Ishikawa (cell line): Measurements from ENCODE around the gene MAGI1.

Source experiments
- CREB1 ChIP-seq: IDR thresholded peaks from 2 replicates; pipeline ENCODE4 v1.6.1; 2012; ENCODE audit warnings: low read depth
- EGR1 ChIP-seq: IDR thresholded peaks from 2 replicates; pipeline ENCODE4 v1.6.1; 2012
- EP300 ChIP-seq: IDR thresholded peaks from 2 replicates; pipeline ENCODE4 v1.6.1; 2012; ENCODE audit warnings: borderline replicate concordance
- FOXM1 ChIP-seq: IDR thresholded peaks from 2 replicates; pipeline ENCODE4 v1.6.1; 2012; ENCODE audit warnings: low read depth, borderline replicate concordance
- NFIC ChIP-seq: IDR thresholded peaks from 2 replicates; pipeline ENCODE4 v1.6.1; 2012
- RAD21 ChIP-seq: IDR thresholded peaks from 2 replicates; pipeline ENCODE4 v1.6.1; 2012; ENCODE audit warnings: low read depth
- TAF1 ChIP-seq: IDR thresholded peaks from 2 replicates; pipeline ENCODE4 v1.6.1; 2012; ENCODE audit warnings: low read depth, mild to moderate bottlenecking
- TEAD4 ChIP-seq: IDR thresholded peaks from 2 replicates; pipeline ENCODE4 v1.6.1; 2012
- YY1 ChIP-seq: IDR thresholded peaks from 2 replicates; pipeline ENCODE4 v1.6.1; 2012; ENCODE audit warnings: low read depth
- ZBTB7A ChIP-seq: IDR thresholded peaks from 2 replicates; pipeline ENCODE4 v1.6.1; 2012; ENCODE audit warnings: low read depth
- TF ChIP-seq, protein P1 (sequence below): IDR thresholded peaks from 2 replicates; pipeline ENCODE4 v1.6.1; 2012; ENCODE audit warnings: low read depth, mild to moderate bottlenecking
- TF ChIP-seq, protein P2 (sequence below): IDR thresholded peaks from 2 replicates; pipeline ENCODE4 v1.6.1; 2012

DNA sequence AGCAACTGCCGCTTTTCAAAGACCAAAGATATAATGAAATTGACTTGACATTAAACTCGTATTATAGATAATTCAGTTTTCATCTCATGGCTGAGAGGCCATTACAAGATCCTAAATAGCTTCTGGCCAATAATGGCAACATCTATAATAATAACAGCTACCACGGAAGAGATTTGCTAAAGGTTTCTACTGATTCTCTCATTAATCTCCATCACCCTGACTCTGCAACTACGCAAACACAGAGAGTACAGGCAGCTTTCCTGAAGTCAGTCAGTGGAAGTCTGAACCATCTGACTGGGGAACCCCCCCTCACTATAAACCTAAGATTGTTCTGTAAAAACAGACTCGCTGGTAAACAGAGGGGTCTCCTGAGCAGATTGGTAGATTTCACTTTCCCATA lies 257.1 kb downstream of the MAGI1 start:
- no peak for TF ChIP-seq CREB1
- TF ChIP-seq EP300: no peak
- no peak for TF ChIP-seq FOXM1
- TF ChIP-seq, protein P1, sequence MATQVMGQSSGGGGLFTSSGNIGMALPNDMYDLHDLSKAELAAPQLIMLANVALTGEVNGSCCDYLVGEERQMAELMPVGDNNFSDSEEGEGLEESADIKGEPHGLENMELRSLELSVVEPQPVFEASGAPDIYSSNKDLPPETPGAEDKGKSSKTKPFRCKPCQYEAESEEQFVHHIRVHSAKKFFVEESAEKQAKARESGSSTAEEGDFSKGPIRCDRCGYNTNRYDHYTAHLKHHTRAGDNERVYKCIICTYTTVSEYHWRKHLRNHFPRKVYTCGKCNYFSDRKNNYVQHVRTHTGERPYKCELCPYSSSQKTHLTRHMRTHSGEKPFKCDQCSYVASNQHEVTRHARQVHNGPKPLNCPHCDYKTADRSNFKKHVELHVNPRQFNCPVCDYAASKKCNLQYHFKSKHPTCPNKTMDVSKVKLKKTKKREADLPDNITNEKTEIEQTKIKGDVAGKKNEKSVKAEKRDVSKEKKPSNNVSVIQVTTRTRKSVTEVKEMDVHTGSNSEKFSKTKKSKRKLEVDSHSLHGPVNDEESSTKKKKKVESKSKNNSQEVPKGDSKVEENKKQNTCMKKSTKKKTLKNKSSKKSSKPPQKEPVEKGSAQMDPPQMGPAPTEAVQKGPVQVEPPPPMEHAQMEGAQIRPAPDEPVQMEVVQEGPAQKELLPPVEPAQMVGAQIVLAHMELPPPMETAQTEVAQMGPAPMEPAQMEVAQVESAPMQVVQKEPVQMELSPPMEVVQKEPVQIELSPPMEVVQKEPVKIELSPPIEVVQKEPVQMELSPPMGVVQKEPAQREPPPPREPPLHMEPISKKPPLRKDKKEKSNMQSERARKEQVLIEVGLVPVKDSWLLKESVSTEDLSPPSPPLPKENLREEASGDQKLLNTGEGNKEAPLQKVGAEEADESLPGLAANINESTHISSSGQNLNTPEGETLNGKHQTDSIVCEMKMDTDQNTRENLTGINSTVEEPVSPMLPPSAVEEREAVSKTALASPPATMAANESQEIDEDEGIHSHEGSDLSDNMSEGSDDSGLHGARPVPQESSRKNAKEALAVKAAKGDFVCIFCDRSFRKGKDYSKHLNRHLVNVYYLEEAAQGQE: no peak
- TF ChIP-seq ZBTB7A: no peak
- TF ChIP-seq TAF1: no peak
- TF ChIP-seq YY1: no peak
- no peak for TF ChIP-seq NFIC
- no peak for TF ChIP-seq TEAD4
- no peak for TF ChIP-seq EGR1
- TF ChIP-seq, protein P2, sequence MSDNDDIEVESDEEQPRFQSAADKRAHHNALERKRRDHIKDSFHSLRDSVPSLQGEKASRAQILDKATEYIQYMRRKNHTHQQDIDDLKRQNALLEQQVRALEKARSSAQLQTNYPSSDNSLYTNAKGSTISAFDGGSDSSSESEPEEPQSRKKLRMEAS: no peak
- no peak for TF ChIP-seq RAD21
